Islet of Langerhans (tissue), 1 donor: Measurements from ENCODE around the gene NLRP13.

Experiments
- FAIRE-seq: peaks from one replicate; lab custom pipeline; 2011; peaks lifted over from hg19 to GRCh38; lab: Jason Lieb, UNC

The NLRP13 gene

GRCh38 chr19:55902080-55902751, 29.9 kb downstream of the NLRP13 start:
- FAIRE-seq = no peak

GRCh38 chr19:55901369-55902079, 30.6 kb downstream of the NLRP13 start:
- no peak for FAIRE-seq

- no peak for FAIRE-seq
Measured at GRCh38 chr19:55898911-55899310, 33.2 kb downstream of the NLRP13 start.

GRCh38 chr19:55882626-55883025, 49.5 kb downstream of the NLRP13 start:
- no peak for FAIRE-seq

GRCh38 chr19:55877211-55877610, 54.9 kb downstream of the NLRP13 start:
- FAIRE-seq = no peak

GRCh38 chr19:55870736-55871135, 61.4 kb downstream of the NLRP13 start:
- FAIRE-seq = no peak

- no peak for FAIRE-seq
Measured at GRCh38 chr19:55867101-55867500, 65.0 kb downstream of the NLRP13 start.

- no peak for FAIRE-seq
Measured at GRCh38 chr19:55866521-55866920, 65.6 kb downstream of the NLRP13 start.

- FAIRE-seq = no peak
Measured at GRCh38 chr19:55858969-55859368, 73.2 kb downstream of the NLRP13 start.

- no peak for FAIRE-seq
Measured at GRCh38 chr19:55858401-55858800, 73.7 kb downstream of the NLRP13 start.

- FAIRE-seq = no peak
Measured at GRCh38 chr19:55857974-55858373, 74.2 kb downstream of the NLRP13 start.

GRCh38 chr19:55857149-55857548, 75.0 kb downstream of the NLRP13 start:
- no peak for FAIRE-seq

- FAIRE-seq = no peak
Measured at GRCh38 chr19:55855160-55855559, 77.0 kb downstream of the NLRP13 start.
